Measurements from ENCODE around the gene SMIM3.
"Not testable (repeated sequence)": the region's sequence is repeated elsewhere in the genome, so short reads cannot be mapped to it uniquely, and the experiment has no call there.

The SMIM3 gene

DNA sequence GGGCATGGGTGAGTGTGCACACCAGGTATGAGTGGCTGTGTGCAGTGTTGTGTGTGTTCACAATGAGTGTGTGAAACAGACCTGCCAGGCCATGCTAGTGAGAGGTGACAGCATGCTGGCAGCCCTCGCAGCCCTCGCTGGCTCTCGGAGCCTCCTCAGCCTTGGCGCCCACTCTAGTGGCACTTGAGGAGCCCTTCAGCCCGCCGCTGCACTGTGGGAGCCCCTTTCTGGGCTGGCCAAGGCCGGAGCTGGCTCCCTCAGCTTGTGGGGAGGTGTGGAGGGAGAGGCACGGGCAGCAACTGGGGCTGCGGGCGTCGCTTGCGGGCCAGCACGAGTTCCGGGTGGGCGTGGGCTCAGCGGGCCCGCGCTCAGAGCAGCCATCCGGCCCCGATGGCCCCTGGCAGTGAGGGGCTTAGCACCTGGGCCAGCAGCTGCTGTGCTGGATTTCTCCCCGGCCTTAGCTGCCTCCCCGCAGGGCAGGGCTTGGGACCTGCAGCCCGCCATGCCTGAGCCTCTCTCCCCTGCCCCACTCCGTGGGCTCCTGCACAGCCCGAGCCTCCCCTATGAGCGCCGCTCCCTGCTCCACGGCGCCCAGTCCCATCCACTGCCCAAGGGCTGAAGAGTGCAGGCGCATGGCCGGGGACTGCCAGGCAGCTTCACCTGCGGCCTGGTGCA lies 66.8 kb downstream of the SMIM3 start:
- H3K27me3 ChIP-seq (ENCODE audit: insufficient read depth, low read length); H3K4me1 ChIP-seq (ENCODE audit: insufficient read depth, low read length); H3K36me3 ChIP-seq (ENCODE audit: insufficient read depth, low read length); H3K9me3 ChIP-seq (ENCODE audit: low read length); H3K4me3 ChIP-seq (ENCODE audit: low read length); H2AFZ ChIP-seq (ENCODE audit: low read depth, low read length): not testable (repeated sequence)

GRCh38 chr5:150846308-150846653 lies 67.7 kb downstream of the SMIM3 start, which contains the start of gene IRGM:
IRGM (plus strand) TSS chr5:150846521; CDS start chr5:150848124, 1,603 bp downstream.
- not testable (repeated sequence) for H3K4me3 ChIP-seq (ENCODE audit: low read length); H2AFZ ChIP-seq (ENCODE audit: low read depth, low read length); H3K27me3 ChIP-seq (ENCODE audit: insufficient read depth, low read length); H3K36me3 ChIP-seq (ENCODE audit: insufficient read depth, low read length); H3K9me3 ChIP-seq (ENCODE audit: low read length); H3K4me1 ChIP-seq (ENCODE audit: insufficient read depth, low read length)

Measured in neuron (in vitro differentiated cells).